Parathyroid adenoma (tissue), 2 donors: ENCODE measurements around the gene USH1G.

Experiments used
- H2AFZ ChIP-seq: fragments of 300-600 bp; sonication (generic); one replicate; pipeline ENCODE4 v1.7.0; 2017; ENCODE audit warnings: antibody characterized with exemption, mild to moderate bottlenecking
- H3K27ac ChIP-seq: fragments of 300-600 bp; sonication (generic); one replicate; pipeline ENCODE4 v1.7.0; 2017
- H3K27me3 ChIP-seq: fragments of 300-600 bp; sonication (generic); one replicate; pipeline ENCODE4 v1.7.0; 2017; ENCODE audit warnings: low read length; ENCODE audit not compliant: control insufficient read depth, insufficient read depth
- H3K36me3 ChIP-seq: fragments of 300-600 bp; sonication (generic); one replicate; pipeline ENCODE4 v1.7.0; 2017; ENCODE audit warnings: low read length; ENCODE audit not compliant: control insufficient read depth, insufficient read depth
- H3K4me1 ChIP-seq: fragments of 300-600 bp; sonication (generic); one replicate; pipeline ENCODE4 v1.7.0; 2017; ENCODE audit warnings: control low read depth
- H3K4me2 ChIP-seq: fragments of 300-600 bp; sonication (generic); one replicate; pipeline ENCODE4 v1.7.0; 2017; ENCODE audit warnings: low read length
- H3K4me3 ChIP-seq: fragments of 300-600 bp; sonication (generic); one replicate; pipeline ENCODE4 v1.7.0; 2017; ENCODE audit warnings: low read depth, low read length
- H3K79me2 ChIP-seq: fragments of 300-600 bp; sonication (generic); one replicate; pipeline ENCODE4 v1.7.0; 2017; ENCODE audit warnings: control low read depth
- H3K9ac ChIP-seq: fragments of 300-600 bp; sonication (generic); one replicate; pipeline ENCODE4 v1.7.0; 2017; ENCODE audit warnings: mild to moderate bottlenecking
- H3K9me3 ChIP-seq: fragments of 300-600 bp; sonication (generic); one replicate; pipeline ENCODE4 v1.7.0; 2017; ENCODE audit warnings: low read length; ENCODE audit not compliant: control insufficient read depth
- CTCF ChIP-seq: fragments of 300-600 bp; sonication (generic); IDR thresholded peaks from one replicate; pipeline ENCODE4 v1.7.0; 2017; ENCODE audit warnings: antibody characterized with exemption, mild to moderate bottlenecking
- donor health status: primary hyperparathyroidism.

USH1G gene

DNA sequence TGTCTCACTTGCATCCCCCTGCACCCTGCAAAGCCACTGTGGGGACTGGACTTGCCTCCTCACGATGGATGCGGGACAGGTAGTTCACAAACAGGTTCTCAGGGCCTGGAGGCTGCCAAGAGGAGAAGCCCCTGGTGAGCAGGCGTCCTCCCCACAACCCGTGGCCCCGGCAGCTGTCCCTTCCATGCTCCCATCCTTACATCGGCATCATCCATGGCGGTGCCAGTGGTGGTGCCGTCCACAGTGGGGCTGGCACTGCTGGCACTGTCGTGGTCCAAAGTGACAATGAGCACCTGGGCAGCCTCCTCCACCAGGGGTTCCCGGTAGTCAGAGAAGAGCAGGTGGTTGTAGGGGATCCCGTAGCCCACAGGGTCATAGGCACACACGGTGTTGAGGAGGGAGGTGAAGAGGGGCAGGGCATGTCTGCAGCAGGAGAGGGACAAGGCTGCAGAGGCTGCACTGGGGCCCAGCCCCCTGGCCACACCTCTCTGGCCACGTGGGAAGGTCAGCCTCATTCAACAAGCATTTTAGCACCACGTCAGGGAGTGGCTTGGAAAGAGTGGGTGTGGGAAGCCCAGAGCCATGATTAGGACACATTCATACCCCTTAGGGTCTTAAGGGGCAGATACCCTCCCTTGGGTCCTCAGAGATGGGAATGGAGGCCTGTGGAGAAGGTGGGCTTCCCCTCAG lies 36.9 kb upstream of the USH1G start:
- H3K79me2 ChIP-seq: no peaks in the 10 kb centered on the region
- no peaks in the 10 kb centered on the region for H3K27me3 ChIP-seq
- no peak overlapping the region for H2AFZ ChIP-seq
- H3K9me3 ChIP-seq: no peaks in the 10 kb centered on the region
- H3K4me2 ChIP-seq: no peak overlapping the region
- no peak overlapping the region for H3K9ac ChIP-seq
- H3K4me1 ChIP-seq: no peaks in the 10 kb centered on the region
- H3K36me3 ChIP-seq: no peaks in the 10 kb centered on the region
- no peak for TF ChIP-seq CTCF
- H3K4me3 ChIP-seq: no peak overlapping the region
- H3K27ac ChIP-seq: no peak overlapping the region

- Histone ChIP-seq H3K79me2 (no peaks in the 10 kb centered on the region), H3K4me2 (no peak overlapping the region), H3K9ac (no peak overlapping the region), H3K4me3 (no peak overlapping the region), H2AFZ (no peak overlapping the region), H3K9me3 (no peaks in the 10 kb centered on the region), H3K36me3 (no peaks in the 10 kb centered on the region), H3K27me3 (no peaks in the 10 kb centered on the region), H3K27ac (no peak overlapping the region), H3K4me1 (no peaks in the 10 kb centered on the region)
- TF ChIP-seq CTCF: peak; percentile 94
Measured at GRCh38 chr17:74957935-74958740, 35.1 kb upstream of the USH1G start.

GRCh38 chr17:74956093-74956492 lies 33.0 kb upstream of the USH1G start:
- H3K36me3 ChIP-seq: no peaks in the 10 kb centered on the region

GRCh38 chr17:74954665-74955421 lies 31.8 kb upstream of the USH1G start:
- Histone ChIP-seq H3K9ac (no peak overlapping the region), H3K79me2 (no peaks in the 10 kb centered on the region), H3K36me3 (no peaks in the 10 kb centered on the region), H3K9me3 (no peaks in the 10 kb centered on the region), H3K4me1 (no peaks in the 10 kb centered on the region), H3K4me2 (no peak overlapping the region), H3K27ac (no peak overlapping the region), H3K27me3 (no peaks in the 10 kb centered on the region), H2AFZ (no peak overlapping the region), H3K4me3 (no peak overlapping the region)
- TF ChIP-seq CTCF: no peak

More at GRCh38 chr17:74956093-74956492, 33.0 kb upstream of the USH1G start:
- H3K4me2 ChIP-seq: no peak overlapping the region
- H3K27me3 ChIP-seq: no peaks in the 10 kb centered on the region
- H3K79me2 ChIP-seq: no peaks in the 10 kb centered on the region
- H3K9ac ChIP-seq: no peak overlapping the region
- no peaks in the 10 kb centered on the region for H3K9me3 ChIP-seq
- no peak overlapping the region for H2AFZ ChIP-seq
- H3K27ac ChIP-seq: no peak overlapping the region
- no peak for TF ChIP-seq CTCF
- H3K4me3 ChIP-seq: no peak overlapping the region
- no peaks in the 10 kb centered on the region for H3K4me1 ChIP-seq
